Measurements from ENCODE around the gene KRT31. TPM values are rescaled to one million over a fixed set of nuclear protein-coding genes. Genes with fewer than 3 reads are reported as not detected.
"Not testable (repeated sequence)": the region's sequence is repeated elsewhere in the genome, so short reads cannot be mapped to it uniquely, and the experiment has no call there.

KRT31 gene
- total RNA-seq, 2 donors from 2014 or later = not detected

GRCh38 chr17:41404024-41404671 lies 6.7 kb upstream of the KRT31 start:
- Histone ChIP-seq H3K36me3 (no peaks in the 10 kb centered on the region), H3K27ac (no peak overlapping the region), H3K4me3 (no peak overlapping the region), H3K9me3 (no peaks in the 10 kb centered on the region), H3K9ac (ENCODE audit: low read depth in 2 of 2, low read length in 2 of 2) (no peak overlapping the region), H3K27me3 (peaks cover 4% of the 10 kb centered on the region), H3K4me1 (no peaks in the 10 kb centered on the region)
- intact Hi-C loops (cut with DNase I) = no loop called here
- no peak for TF ChIP-seq CTCF (IDR thresholded peaks at IDR 0.05)
- DNase-seq = no peak

GRCh38 chr17:41403404-41404023 lies 6.1 kb upstream of the KRT31 start:
- no peak overlapping the region for H3K4me3 ChIP-seq
- TF ChIP-seq CTCF (IDR thresholded peaks at IDR 0.05) = no peak

GRCh38 chr17:41402161-41402560 lies 4.8 kb upstream of the KRT31 start:
- no peak for TF ChIP-seq CTCF (IDR thresholded peaks at IDR 0.05)
- DNase-seq = no peak
- Histone ChIP-seq H3K4me1 (no peaks in the 10 kb centered on the region), H3K27ac (no peak overlapping the region), H3K36me3 (no peaks in the 10 kb centered on the region), H3K4me3 (no peak overlapping the region), H3K9ac (ENCODE audit: low read depth in 2 of 2, low read length in 2 of 2) (no peak overlapping the region), H3K27me3 (peaks cover 4% of the 10 kb centered on the region), H3K9me3 (no peaks in the 10 kb centered on the region)
- intact Hi-C loops (cut with DNase I) = no loop called here

More at GRCh38 chr17:41403404-41404023, 6.1 kb upstream of the KRT31 start:
- Histone ChIP-seq H3K27ac (no peak overlapping the region), H3K27me3 (peaks cover 4% of the 10 kb centered on the region), H3K4me1 (no peaks in the 10 kb centered on the region), H3K36me3 (no peaks in the 10 kb centered on the region), H3K9ac (ENCODE audit: low read depth in 2 of 2, low read length in 2 of 2) (no peak overlapping the region), H3K9me3 (no peaks in the 10 kb centered on the region)
- DNase-seq = no peak
- intact Hi-C loops (cut with DNase I) = no loop called here

GRCh38 chr17:41396340-41396739 lies 1.1 kb downstream of the KRT31 start:
- no peak overlapping the region for H3K4me3 ChIP-seq
- no peaks in the 10 kb centered on the region for H3K4me1 ChIP-seq
- H3K9ac ChIP-seq (ENCODE audit: low read depth in 2 of 2, low read length in 2 of 2) = no peak overlapping the region
- H3K9me3 ChIP-seq = no peaks in the 10 kb centered on the region
- no peak overlapping the region for H3K27ac ChIP-seq
- peaks cover 4% of the 10 kb centered on the region for H3K27me3 ChIP-seq
- DNase-seq = no peak
- intact Hi-C loops (cut with DNase I) = no loop called here
- no peaks in the 10 kb centered on the region for H3K36me3 ChIP-seq
- TF ChIP-seq CTCF (IDR thresholded peaks at IDR 0.05) = no peak

GRCh38 chr17:41395611-41396010 lies 1.8 kb downstream of the KRT31 start:
- DNase-seq = no peak
- Histone ChIP-seq H3K27me3 (no peaks in the 10 kb centered on the region), H3K9ac (ENCODE audit: low read depth in 2 of 2, low read length in 2 of 2) (no peak overlapping the region), H3K9me3 (no peaks in the 10 kb centered on the region), H3K27ac (no peak overlapping the region), H3K4me1 (no peaks in the 10 kb centered on the region), H3K36me3 (no peaks in the 10 kb centered on the region), H3K4me3 (no peak overlapping the region)
- no peak for TF ChIP-seq CTCF (IDR thresholded peaks at IDR 0.05)
- intact Hi-C loops (cut with DNase I) = no loop called here

- H3K9ac ChIP-seq (ENCODE audit: low read depth in 2 of 2, low read length in 2 of 2); H3K36me3 ChIP-seq; DNase-seq: not testable (repeated sequence)
Measured at GRCh38 chr17:41395044-41395443, 2.4 kb downstream of the KRT31 start.

More at GRCh38 chr17:41395044-41395443, 2.4 kb downstream of the KRT31 start:
- H3K4me3 ChIP-seq; H3K9me3 ChIP-seq; H3K4me1 ChIP-seq; intact Hi-C loops (cut with DNase I); H3K27me3 ChIP-seq; H3K27ac ChIP-seq: not testable (repeated sequence)

Data from colonic mucosa (tissue), 4 donors.